HS-5 (cell line): ENCODE measurements around the gene SCD.

ENCODE experiments used
- DNase-seq: peaks from one replicate; pipeline ENCODE4 v3.0.0-alpha.2; 2012; ENCODE audit warnings: low read depth

Gene SCD

DNA sequence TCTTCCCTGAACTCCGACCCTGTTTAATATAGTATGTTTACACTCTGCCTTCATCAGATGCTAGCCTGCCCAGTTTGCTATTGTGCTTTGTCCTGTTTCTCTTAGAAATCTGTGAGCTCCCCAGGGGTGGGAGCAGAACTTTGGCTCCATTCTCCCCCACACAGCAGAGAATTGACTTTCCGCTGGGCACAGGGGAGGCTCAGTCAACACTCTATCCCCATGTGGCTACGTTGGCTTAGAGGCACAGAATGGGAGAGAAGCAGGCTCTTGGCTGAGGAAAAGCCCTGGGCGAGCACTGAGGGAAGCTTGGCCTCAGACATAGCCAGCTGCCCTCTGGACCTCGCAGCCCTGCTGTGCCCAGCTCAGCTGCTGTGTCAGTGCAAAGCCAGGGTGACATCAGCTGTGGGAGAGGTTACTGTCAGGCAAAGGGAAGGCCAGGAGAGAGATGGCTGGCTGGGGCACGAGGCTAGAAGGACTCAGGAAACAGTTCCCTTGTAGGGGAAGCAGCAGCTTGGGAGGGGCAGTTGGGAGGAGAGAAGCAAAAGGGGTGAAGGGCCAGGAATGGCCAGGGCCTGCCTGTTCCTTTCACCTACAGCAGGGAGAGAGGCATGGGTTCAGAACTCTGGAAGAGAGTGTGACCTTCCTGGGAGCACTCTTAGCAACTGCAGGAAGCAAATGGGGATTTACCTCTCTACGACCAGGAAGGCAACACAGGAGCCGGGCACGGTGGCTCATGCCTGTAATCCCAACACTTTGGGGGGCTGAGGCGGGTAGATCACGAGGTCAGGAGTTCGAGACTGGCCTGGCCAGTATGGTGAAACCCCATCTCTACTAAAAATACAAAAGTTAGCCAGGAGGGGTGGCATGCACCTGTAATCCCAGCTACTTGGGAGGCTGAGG, 5.8 kb upstream of the SCD start:
- DNase-seq, result no peak

DNA sequence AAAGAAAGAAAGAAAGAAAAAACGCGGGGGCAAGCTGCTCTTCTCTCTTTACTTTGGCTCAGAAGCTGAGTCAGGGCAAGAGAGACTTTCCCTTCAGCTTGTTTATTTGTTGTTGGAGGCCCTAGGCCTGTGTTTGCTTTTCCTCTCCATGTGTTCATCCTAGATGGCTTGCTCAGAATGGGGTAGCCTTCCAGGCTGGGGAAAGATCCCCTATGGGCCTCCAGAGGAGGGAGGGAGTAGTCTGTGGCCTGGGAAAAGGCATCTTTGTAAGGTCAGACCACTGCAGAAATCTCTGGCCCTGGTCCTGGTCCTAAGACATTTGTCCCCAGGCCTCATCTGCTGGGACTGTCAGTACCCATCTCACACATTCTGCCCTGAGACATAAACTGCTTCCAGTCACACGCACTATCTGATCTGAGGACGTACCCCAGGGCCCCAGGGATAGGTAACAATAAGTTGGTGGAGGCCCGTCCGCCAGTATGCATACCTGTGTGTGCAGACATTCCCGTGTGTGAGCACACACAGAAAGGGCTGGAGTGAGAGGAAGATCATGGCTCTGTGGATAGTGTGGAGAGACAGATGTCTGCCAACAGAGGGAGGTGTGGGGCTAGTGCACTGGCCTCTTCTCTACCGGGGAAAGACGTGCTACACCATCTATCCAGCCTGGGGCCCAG, 4.9 kb upstream of the SCD start:
- DNase-seq, result no peak

- DNase-seq, result no peak
Observed at GRCh38 chr10:100342627-100342972, 4.4 kb upstream of the SCD start.

GRCh38 chr10:100344241-100344788, 2.7 kb upstream of the SCD start:
- DNase-seq, result no peak

DNA sequence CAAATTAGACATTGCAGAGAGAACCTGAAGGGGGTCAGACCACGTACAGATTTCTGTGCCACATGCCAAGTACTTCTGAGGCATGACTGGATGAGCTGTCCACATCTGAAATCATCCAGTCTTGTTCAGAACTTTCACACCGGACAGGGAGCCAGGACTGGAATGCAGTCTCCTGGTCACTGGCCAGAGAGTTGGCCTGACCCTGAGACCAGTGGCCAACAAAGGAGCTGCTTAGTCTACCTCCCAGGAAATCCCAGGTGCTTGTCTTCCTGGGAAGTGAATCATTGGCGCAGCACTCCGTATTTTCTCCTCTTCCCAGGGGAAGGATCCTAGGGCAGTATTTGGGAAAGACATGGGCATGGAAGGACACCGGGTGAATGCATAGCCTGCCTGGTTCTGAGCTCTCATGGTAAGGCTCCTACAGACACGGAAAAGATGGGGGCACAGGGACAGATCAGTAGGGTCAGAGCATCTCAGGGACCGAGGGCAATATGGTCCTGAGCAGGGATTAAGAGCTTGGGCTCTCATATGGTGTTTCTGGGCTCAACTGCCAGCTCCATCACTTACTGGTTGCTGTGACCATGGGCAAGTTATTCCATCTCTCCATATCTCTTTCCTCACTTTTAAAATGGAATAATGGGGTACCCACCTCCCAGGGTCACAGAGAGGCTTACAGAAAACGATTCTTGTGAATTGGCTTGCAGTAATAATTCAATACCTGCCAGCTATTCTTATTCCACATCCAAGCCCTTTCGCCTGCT, 1.3 kb upstream of the SCD start:
- peak; percentile 37 for DNase-seq

DNA sequence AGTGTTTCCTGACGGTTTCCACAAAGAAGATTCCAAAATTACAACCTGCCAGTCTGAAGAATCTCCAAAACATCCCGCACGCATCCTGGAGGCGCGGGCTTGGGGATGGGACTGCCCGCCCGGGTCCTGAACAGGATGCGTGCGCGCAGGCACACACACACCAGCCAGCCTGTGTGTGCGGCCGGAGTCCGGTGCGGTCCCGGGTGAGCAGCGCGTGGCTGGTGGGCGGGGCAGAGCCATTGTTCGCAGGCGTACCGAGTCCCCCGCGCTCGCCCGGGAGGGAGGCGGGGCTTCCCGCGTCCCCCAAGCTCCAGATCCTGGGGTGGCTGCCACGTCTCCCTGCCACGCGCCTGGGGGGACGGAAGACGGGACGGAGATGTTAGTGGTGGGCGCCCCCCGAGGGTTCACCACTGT, 675 bp upstream of the SCD start:
- no peak for DNase-seq

DNA sequence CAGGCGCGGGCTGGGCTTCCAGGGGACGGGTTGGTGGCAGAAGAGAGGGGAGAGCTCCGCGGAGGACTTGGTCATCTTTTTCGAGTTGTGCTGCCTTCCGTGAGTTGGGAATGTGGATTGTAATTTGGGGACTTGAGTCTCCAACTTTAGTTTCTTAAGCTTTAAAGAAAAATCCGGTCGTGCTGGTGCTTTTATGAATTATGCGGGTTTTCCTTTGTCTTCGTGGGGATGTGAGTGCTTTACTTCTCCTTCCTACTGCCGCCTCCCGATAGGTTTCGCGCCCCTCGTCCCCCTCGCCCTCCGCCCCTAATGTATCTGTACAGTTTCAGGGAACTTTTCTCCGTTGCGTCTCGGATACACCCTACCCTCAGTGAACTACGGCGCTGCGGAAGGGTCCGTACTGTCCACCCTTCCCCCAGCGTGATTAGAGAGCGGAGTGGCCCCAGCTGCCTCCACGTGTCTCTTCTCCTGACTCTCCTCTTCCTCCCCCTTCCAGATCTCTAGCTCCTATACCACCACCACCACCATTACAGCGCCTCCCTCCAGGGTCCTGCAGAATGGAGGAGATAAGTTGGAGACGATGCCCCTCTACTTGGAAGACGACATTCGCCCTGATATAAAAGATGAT, 649 bp downstream of the SCD start:
- DNase-seq, result no peak

DNA sequence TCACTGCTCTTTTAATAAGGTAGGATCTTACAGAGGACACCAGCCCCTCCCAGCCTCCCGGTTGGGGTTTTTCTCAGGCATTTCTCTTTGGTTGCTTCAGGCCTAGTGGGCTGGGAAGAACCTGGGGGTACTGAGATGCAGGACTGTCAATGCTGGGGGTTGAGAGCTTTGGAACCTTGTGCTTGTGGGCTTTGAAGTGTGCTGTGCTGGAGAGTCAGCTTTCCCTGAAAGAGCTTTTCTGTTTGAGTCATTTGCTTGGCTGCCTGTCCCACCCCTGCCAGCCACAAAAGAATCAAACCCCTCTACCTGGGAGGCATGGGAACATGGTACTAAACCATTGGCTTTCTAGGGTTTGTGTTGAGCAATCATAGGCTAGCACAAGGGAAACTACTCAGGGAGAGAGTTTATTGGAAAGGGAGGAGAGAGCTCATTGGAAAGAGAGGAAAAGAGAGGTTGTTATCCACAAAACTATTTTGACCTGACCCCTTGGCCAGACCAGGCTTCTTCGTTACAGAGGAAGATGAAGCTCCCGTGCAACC, 1.4 kb downstream of the SCD start:
- no peak for DNase-seq

DNA sequence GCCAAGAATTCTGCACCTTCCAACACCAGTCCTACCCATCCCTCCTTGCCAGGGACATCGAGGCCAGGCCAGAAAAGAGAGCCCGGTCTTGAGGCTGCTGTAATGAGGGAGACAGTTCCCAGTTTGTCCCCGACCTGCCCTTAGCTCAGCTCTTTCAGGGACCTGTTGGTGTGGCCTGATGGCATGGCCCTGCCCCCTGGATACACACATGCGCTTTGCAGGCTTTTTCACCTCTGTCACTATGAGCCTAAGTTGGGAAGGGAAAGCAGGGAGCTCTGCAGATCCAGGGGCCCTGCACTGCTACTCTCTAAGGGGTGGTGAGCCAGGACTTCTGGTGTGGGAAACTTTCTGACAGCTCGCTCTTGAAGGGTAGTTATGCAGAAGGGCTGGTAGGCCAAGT, 2.1 kb downstream of the SCD start:
- no peak for DNase-seq

DNA sequence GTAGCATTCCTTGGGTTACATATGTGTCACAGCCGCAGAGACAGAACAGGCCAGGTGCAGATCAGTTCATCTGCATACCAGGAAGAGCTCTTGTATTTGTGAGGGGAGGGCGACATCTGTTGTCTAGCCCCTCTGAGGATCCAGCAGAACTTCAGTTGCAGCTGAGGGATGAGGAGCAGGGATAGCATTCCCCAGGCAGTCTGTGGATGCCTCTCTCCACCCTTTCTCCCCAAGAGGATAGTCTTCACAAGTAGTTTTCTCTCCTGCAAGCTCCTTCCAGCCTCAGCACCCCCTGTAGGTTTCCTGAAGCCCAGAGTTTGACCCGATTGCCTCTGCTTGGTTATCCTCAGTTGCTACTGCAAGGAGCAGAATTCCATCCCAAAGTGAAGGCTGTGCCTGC, 2.6 kb downstream of the SCD start:
- DNase-seq, result no peak

DNA sequence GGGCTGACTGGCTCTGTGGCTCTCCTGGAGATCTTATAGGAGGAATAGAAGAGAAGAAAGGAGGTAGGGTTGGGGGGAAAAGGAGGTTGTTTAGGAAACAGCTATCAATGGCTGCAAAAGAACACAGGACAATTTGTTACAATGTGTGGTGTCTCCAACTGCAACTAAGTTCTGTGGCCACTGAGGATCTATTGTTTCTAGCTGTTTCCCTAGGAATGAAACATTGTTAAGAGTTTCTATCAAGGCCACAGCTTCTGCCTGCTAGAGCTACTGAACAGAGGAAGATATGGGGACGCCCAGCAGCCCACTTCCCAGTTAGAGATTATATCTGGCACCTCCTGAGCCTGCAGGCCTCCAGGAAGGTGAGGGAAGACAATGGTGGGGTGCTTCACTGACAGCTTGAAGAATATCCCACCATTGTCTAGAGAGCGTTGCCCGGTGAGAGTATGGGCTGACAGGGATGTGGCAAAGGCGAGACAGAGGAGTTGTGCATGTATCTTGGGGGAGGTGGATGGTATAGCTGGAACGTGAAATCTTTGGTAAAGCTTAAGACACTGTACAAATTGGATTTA, 4.0 kb downstream of the SCD start:
- no peak for DNase-seq

GRCh38 chr10:100353770-100354485, 6.9 kb downstream of the SCD start:
- DNase-seq, result no peak

DNA sequence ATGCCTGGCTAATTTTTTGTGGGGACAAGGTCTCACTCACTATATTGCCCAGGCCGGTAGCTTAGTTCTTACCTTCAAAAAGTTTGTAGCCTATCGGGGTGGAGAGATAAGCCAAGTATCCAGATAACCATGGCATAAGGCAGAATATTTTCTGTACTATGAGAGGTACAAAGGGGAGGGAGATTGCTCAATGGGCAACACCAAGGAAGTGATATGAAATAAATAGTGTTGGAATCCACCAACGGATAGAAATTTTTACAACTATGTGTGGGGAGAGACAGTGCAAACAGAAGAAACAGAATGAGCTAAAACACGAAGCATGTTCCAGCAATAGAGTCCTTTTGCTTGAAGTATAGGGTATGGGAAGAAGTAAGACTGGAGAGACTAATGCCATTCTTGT, 8.1 kb downstream of the SCD start:
- no peak for DNase-seq

DNA sequence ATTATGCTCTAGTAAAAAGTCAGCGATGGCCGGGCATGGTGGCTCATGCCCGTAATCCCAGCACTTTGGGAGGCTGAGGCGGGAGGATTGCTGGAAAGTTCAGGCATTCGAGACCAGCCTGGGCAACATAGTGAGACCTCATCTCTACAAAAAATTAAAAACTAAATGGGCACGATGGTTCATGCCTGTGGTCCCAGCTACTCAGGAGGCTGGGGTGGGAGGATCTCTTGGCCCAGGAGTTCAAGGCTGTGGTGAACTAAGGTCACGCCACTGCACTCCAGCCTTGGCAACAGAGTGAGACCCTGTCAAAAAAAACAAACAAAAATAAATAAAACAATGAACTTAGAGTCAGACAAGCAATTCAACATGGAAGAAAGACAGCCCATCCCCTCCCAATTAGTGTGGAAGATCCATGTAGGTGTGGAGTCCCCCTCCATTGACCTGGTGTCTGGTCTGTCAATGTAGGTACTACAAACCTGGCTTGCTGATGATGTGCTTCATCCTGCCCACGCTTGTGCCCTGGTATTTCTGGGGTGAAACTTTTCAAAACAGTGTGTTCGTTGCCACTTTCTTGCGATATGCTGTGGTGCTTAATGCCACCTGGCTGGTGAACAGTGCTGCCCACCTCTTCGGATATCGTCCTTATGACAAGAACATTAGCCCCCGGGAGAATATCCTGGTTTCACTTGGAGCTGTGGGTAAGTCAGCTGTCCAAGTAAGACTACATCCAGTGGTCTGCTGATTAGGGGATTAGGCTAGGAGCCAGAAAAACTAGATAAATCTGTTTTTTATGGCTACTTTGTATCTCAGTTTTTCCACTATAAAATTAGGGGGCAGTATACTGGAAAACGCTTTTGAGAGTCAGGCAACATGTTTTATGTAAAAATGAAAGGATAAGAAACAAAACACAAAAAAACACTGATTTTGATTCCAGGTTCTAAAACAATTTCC, 9.3 kb downstream of the SCD start:
- DNase-seq, result no peak

DNA sequence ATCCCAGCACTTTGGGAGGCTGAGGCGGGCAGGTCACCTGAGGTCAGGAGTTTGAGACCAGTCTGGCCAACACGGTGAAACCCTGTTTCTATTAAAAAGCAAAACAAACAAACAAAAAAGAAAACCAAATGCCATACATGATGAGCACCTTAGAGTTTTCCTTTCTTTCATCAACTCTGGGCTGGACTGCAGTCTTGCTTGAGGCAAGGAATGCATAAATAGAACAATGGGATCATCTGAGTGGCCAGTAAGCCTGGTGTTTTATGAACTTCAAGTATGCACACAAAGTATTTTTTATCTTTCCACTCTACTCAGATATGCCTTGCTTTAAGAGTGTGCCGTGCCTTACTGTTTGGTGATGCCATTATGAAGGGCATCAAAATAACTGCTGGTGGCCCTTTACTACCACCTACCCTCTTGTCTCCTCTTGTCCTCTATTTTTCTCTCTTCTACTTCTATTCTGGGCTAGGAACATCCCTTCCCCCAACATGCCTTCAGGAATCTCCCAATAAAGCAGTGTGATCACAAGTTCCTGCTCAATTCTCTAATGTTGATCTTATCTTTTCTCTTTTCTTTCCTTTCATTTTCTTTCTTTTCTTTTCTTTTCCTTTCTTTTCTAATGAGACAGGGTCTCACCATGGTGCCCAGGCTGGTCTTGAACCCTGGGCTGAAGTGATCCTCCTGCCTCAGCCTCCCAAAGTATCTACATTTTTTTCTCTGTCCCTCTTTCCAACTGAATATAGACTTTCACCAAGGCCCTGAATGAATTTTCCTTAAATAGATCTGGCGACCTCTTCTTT, 10.2 kb downstream of the SCD start:
- no peak for DNase-seq

GRCh38 chr10:100359030-100359432, 12.0 kb downstream of the SCD start:
- DNase-seq, result no peak

DNA sequence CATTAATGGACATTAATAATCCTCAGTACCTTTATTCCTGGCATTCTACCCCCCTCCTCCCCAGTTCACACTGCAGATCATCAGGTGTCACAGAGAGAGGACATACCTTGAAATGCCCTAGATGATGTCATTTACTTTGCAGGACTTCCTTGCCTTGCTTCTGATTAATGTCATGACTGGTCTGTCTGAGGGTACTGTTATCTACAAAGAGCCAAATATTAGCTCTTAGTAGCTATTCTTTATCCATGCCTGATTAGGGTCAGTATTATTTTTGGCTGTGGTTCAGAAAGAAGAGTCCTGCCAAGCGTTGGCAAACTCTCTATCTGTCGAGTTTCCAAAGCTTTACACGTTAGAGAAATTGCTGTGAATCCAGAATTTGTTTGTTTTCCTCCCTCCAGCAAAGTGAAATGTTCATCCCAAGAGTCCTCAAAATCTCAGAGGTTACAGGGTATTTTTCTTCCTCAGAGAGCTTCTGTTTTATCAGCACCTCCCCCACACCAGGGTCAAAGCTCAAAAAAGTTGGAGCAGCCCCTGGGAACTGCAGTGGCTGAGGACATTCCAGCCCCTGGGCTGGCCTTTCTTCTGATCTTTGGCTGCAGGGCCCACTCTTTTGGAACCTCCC, 12.6 kb downstream of the SCD start:
- no peak for DNase-seq

DNA sequence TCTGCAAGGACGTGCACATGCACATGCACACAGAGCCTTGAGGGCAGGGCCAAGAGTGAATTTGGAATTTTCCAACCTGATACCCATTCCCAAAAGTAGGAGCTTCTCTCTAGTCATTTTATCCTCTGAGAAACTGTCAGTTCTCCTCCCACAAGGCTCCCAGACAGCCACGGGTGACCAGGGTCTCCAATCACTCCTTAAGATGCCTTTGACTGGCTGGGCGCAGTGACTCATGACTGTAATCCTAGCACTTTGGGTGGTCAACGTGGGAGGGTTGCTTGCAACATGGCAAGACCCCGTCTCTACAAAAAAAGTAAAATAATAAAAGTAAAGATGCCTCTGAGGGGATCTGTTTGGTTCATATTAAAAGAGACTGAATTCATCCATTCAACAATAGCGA, 13.2 kb downstream of the SCD start:
- DNase-seq, result no peak
